ENCODE measurements around the gene PRPF19.

DNA sequence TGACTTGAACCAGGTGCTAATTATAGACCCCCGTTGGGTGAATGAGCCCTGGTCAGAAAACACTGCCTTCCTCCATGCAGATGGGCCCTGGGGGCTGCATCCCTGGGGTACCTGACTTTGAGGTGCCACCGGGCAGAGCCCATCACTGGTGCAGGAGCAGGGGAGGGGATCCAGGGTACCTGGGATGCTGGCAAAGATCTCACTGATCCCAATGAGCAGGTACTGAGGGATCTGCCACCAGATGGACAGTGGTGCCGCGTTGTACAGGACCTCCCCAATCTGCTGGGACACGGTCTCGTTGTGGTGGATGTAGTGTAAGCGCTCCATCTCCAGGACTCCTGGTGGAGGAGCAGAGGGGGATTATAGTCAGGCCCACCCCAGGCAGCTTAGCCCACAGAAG lies 32.9 kb upstream of the PRPF19 start:
- TF ChIP-seq, protein P1, sequence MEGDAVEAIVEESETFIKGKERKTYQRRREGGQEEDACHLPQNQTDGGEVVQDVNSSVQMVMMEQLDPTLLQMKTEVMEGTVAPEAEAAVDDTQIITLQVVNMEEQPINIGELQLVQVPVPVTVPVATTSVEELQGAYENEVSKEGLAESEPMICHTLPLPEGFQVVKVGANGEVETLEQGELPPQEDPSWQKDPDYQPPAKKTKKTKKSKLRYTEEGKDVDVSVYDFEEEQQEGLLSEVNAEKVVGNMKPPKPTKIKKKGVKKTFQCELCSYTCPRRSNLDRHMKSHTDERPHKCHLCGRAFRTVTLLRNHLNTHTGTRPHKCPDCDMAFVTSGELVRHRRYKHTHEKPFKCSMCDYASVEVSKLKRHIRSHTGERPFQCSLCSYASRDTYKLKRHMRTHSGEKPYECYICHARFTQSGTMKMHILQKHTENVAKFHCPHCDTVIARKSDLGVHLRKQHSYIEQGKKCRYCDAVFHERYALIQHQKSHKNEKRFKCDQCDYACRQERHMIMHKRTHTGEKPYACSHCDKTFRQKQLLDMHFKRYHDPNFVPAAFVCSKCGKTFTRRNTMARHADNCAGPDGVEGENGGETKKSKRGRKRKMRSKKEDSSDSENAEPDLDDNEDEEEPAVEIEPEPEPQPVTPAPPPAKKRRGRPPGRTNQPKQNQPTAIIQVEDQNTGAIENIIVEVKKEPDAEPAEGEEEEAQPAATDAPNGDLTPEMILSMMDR (IDR thresholded peaks at IDR 0.05; ENCODE audit: poor library complexity, severe bottlenecking): no peak
- TF ChIP-seq POLR2AphosphoS5 (IDR thresholded peaks at IDR 0.05) (no peak), EZH2 (IDR thresholded peaks at IDR 0.05; ENCODE audit: borderline replicate concordance, insufficient read depth, low read length, poor library complexity, severe bottlenecking) (no peak), EP300 (conservative IDR thresholded peaks at IDR 0.05; ENCODE audit: poor library complexity, severe bottlenecking) (no peak), SMC3 (conservative IDR thresholded peaks at IDR 0.05; ENCODE audit: poor library complexity) (no peak), MXI1 (conservative IDR thresholded peaks at IDR 0.05; ENCODE audit: poor library complexity, severe bottlenecking) (no peak)

Data from neural cell (in vitro differentiated cells).